ENCODE results near the gene ZNRD2. TPM values are rescaled to one million over a fixed set of nuclear protein-coding genes. Genes with fewer than 3 reads are reported as not detected.

The ZNRD2 gene
- total RNA-seq, 1 donor from 2014 or later, result 37.0 TPM

- intact Hi-C loops (cut with micrococcal nuclease), result no loop called here
These were observed 36.8 kb downstream of the ZNRD2 start for GRCh38 chr11:65606876-65607613.

- intact Hi-C loops (cut with micrococcal nuclease), result no loop called here
These were observed 37.5 kb downstream of the ZNRD2 start for GRCh38 chr11:65607614-65608426.

GRCh38 chr11:65609229-65609628, 39.0 kb downstream of the ZNRD2 start:
- intact Hi-C loops (cut with micrococcal nuclease), result no loop called here

GRCh38 chr11:65609665-65610064, 39.4 kb downstream of the ZNRD2 start:
- intact Hi-C loops (cut with micrococcal nuclease), result loop anchor here (10.0 kb wide), 1 partner anchor 345 kb away; the partner anchor contains the start of gene POLA2

GRCh38 chr11:65610404-65610803, 40.1 kb downstream of the ZNRD2 start:
- intact Hi-C loops (cut with micrococcal nuclease), result loop anchor here (10.0 kb wide), 1 partner anchor 346 kb away; the partner anchor contains the start of gene POLA2

- intact Hi-C loops (cut with micrococcal nuclease), result loop anchor here (10.0 kb wide), 1 partner anchor 346 kb away; the partner anchor contains the start of gene POLA2
These were observed 40.9 kb downstream of the ZNRD2 start for GRCh38 chr11:65611028-65611757.

- intact Hi-C loops (cut with micrococcal nuclease), result loop anchor here (10.0 kb wide), 1 partner anchor 347 kb away; the partner anchor contains the start of gene POLA2
These were observed 41.7 kb downstream of the ZNRD2 start for GRCh38 chr11:65611758-65612603.

- intact Hi-C loops (cut with micrococcal nuclease), result loop anchor here (10.0 kb wide), 1 partner anchor 348 kb away; the partner anchor contains the start of gene POLA2
These were observed 42.4 kb downstream of the ZNRD2 start for GRCh38 chr11:65612691-65613090.

- intact Hi-C loops (cut with micrococcal nuclease), result loop anchor here (10.0 kb wide), 1 partner anchor 349 kb away; the partner anchor contains the start of gene POLA2
These were observed 43.0 kb downstream of the ZNRD2 start for GRCh38 chr11:65613091-65613928.

GRCh38 chr11:65615229-65615949, 45.1 kb downstream of the ZNRD2 start, which contains the start of gene PCNX3:
Gene PCNX3 (plus strand): TSS chr11:65615776. CDS start chr11:65616312, 536 bp downstream.
- intact Hi-C loops (cut with micrococcal nuclease), result loop anchor here (1.0 to 10.0 kb wide), 10 partner anchors 23 to 867 kb away; partner anchors contain the start of genes BANF1, C11orf68, DPP3 and DRAP1

- intact Hi-C loops (cut with micrococcal nuclease), result loop anchor here (1.0 to 10.0 kb wide), 10 partner anchors 22 to 866 kb away; partner anchors contain the start of genes BANF1, C11orf68, DPP3 and DRAP1
These were observed 45.8 kb downstream of the ZNRD2 start for GRCh38 chr11:65615950-65616574.

- intact Hi-C loops (cut with micrococcal nuclease), result loop anchor here (5.0 to 10.0 kb wide), 2 partner anchors 352 to 866 kb away; partner anchors contain the start of genes DPP3 and POLA2
These were observed 46.3 kb downstream of the ZNRD2 start for GRCh38 chr11:65616575-65617001.

- intact Hi-C loops (cut with micrococcal nuclease), result loop anchor here (5.0 to 10.0 kb wide), 2 partner anchors 352 to 865 kb away; partner anchors contain the start of genes DPP3 and POLA2
These were observed 47.0 kb downstream of the ZNRD2 start for GRCh38 chr11:65617136-65617850.

GRCh38 chr11:65617990-65618751, 47.9 kb downstream of the ZNRD2 start:
- intact Hi-C loops (cut with micrococcal nuclease), result loop anchor here (5.0 to 10.0 kb wide), 2 partner anchors 353 to 864 kb away; partner anchors contain the start of genes DPP3 and POLA2

- intact Hi-C loops (cut with micrococcal nuclease), result loop anchor here (5.0 to 10.0 kb wide), 2 partner anchors 354 to 864 kb away; partner anchors contain the start of genes DPP3 and POLA2
These were observed 48.5 kb downstream of the ZNRD2 start for GRCh38 chr11:65618763-65619162.
